HG02798 (cell line): ENCODE data around the gene ATOSA.

Source experiments
- ATAC-seq: cut with Tn5 transposase; IDR thresholded peaks from one replicate; pipeline ENCODE4 v1.9.1; 2021; ENCODE audit warnings: mild to moderate bottlenecking; ENCODE audit not compliant: unreplicated experiment, poor library complexity

Gene ATOSA, protein sequence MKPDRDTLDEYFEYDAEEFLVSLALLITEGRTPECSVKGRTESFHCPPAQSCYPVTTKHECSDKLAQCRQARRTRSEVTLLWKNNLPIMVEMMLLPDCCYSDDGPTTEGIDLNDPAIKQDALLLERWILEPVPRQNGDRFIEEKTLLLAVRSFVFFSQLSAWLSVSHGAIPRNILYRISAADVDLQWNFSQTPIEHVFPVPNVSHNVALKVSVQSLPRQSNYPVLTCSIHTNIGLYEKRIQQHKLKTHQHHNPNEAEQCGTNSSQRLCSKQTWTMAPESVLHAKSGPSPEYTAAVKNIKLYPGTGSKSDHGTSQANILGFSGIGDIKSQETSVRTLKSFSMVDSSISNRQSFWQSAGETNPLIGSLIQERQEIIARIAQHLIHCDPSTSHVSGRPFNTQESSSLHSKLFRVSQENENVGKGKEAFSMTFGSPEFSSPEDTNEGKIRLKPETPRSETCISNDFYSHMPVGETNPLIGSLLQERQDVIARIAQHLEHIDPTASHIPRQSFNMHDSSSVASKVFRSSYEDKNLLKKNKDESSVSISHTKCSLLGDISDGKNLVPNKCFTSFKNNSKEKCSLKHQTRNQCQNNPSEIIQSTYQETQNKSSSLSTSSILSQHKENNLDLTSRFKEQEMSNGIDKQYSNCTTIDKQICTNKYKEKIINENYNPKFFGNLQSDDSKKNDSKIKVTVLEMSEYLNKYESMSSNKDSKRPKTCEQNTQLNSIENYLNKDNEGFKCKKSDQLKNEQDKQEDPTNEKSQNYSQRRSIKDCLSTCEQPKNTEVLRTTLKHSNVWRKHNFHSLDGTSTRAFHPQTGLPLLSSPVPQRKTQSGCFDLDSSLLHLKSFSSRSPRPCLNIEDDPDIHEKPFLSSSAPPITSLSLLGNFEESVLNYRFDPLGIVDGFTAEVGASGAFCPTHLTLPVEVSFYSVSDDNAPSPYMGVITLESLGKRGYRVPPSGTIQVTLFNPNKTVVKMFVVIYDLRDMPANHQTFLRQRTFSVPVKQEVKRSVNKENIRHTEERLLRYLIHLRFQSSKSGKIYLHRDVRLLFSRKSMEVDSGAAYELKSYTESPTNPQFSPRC

DNA sequence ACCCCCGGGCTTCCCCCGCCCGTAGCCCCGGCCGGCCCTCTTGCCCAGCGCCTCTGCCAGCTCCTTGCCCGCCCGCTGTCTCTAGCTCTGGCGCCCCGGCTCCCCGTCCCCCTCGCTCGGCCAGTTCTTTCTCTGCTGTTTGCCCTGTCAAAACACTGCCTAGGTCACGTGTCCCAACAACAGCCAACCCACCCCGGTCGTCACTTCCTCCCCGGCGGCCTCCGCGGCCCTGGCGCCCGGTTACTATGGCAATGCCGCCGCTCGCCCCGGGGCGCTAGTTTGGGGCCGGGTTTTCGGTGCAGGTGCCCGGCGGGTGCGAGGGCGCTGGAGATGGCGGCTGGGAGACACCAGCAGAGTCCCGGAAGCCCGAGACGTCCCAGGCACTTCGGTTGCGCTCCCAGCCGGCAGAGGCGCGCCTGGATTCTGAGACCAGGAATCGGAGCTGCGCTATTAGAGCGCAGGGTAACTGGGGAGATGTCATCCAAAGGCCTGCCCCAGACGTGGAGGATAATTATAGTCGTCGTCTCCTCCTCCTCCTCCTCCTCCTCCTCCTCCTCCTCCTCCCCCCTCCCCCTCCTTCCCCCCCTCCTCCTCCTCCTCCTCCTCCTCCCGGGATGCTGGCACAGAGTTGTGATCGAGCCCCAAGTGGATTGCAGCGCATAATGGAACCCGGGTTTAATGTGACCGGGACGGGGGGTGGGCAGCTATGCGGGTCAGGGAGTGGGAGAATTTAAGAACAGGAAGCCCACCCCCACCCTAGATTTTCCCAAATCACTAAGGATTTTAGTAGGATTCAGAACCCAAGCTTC is at the start of gene ATOSA:
Gene ATOSA (minus strand): TSS at position 157 of the 809 bp plus-strand sequence. CDS start 1,367 bp downstream, outside the sequence.
- peak; percentile 77 for ATAC-seq

DNA sequence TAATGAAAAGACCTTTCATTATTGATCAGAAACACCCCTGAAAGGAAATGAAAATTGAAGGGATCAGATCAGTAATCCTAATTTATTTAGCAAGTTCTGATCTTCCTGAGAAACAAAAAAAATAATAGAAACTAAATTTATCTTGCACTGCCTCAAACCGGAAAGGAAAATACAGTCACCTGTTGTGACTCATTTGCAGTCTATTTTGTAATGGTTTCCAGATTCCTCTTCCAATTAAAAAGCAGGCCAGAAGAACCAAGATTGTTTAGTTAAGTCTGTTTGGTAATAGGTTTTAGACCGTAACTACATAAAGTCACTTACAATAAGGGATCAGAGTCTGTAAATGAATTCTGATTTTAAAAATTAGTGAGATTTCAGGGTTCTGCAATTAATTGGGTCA is 49.7 kb upstream of the ATOSA start:
- ATAC-seq: no peak

DNA sequence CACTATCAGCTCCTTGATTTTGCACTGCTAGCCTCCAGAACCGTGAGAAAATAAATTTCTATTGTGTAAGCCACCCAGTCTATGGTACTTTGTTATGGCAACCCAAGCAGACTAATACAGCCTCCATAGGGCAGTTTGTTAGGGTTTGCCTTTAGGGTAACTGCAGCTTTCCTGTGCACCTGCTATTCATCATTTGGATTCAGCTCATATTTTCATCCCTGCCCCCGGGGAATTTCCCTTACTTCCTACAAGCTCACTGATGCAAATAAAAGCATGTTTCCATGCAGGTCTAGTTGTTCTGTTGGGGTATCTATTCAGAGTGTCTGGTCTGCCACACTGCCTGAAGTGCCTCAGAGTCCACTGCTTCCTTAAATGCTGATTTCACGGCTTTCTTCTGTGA is 48.6 kb upstream of the ATOSA start:
- ATAC-seq: no peak

DNA sequence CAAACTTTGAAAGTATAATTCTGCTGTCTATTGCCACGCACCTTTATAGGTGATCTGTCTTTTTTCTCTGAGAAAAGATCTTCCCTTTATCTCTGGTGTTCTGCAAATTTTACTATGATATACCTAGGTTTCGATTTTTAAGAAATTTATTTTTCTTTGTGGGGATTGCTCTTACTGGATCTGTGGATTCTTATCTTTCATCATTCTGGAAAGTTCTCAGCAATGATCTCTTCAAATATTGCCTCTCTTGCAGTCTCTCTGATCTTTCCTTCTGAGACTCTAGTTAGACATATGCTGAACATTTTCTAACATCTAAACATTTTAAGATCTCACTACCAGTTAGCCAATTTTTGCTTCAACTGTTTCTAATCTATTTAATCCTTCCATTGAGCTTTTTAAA is 47.0 kb upstream of the ATOSA start:
- ATAC-seq: no peak

DNA sequence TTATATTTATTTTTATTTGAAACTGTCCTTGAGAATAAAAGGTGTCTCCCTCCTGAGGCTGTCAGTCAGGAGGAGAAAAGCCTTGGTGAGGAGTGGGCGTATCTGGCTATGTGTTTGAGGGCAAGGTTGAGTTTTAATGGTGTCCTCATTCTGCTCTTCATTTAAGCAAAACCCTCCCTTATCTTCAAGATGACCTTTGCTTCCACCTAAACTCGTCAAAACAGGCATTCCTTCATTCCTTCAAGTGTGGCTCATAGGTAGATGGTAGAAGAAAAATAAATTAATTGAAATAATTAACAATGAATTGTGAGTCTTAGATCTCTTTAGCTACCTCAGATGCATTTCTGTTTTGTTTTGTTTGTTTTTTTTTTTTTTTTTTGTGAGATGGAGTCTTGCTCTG is 39.4 kb upstream of the ATOSA start:
- ATAC-seq: no peak

DNA sequence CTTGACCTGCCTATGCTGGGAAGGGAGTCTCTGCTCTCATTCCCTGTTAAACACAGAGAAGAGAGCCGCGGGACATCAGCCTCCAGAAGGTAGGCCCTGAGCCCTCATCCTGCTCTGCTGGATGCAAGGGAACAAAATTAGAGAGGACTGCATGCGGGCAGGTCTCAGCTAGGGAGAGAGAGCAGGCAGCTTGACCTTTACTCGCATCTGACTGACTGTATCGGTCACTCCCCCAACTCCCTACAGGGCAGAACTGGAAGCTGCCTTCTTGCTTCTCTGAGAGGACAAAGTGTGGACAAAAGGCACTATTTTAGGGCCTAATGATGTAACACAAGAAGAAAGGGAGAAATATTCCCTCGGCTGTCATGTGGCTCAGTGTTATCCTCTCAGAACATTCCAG is 38.7 kb upstream of the ATOSA start:
- no peak for ATAC-seq

DNA sequence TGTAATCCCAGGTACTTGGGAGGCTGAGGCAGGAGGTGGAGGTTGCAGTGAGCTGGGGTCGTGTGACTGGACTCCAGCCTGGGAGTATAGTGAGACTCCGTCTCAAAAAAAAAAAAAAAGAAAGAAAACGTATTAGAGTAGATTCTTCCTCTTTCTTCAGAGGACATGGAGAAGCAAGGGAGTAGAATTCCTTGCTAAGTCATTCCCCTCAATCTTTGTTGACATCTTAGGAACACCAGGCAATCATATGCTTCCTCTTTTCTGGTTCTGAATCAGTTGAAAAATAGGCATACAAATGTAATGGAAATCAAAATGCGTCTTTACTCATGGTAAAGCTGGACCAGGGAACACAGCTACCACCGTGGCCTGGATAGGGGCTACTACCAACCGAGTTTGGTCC is 38.3 kb upstream of the ATOSA start:
- no peak for ATAC-seq

DNA sequence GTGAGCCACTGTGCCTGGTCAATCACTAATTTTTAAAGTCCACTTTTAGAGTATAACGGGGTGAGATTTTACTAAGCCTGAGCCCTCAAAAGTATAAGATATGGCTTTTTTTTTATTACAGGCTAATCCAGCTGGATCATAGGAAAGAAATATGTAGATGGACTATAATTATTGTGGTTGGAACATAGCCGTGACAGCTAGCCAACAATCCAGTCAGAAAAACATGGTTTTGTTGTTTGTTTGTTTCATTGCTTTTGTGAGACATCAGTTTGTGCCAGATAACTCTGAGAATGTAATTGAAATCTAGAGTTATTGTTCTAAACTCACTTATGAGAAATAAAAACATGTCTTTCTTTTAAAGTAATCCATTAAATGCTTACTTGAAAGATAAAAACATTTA is 37.3 kb upstream of the ATOSA start:
- ATAC-seq: no peak

DNA sequence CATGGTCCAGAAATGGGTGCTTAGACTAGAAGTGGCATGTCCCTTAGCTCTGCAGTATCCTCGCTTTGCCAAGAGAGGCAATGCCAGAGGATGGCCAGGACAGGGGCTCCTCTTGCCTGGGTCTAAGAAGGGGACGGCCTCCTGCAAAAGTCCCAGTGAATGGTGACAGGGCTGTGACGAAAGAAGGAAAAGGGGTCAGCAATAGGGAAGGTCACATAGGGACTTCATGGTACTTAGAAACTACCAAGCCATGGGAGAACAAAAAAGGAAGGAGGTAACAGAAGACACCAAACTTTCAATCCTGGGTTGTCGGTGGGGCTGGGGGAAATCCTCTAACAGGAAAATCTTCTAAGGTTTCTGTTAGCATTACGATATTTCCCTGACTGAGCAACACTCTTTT is 36.2 kb upstream of the ATOSA start:
- no peak for ATAC-seq

DNA sequence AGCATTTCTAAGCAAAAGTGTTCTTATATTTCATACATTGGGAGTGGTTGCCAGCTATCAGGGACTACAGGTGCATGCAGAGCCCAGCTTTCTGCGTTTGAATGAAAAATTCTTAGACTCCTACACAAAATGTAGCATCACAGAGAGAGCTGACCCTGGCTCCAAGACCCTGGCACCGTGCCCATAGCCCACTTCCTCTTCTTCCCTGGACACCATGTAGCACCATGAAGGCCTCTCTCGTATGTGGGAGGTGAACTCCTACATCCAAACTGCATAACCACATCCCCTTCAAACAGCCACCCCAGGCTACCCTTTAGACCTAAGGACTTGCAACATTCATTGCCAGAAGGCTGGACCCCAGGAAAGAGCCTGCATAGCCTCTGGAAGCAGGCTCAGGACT is 35.8 kb upstream of the ATOSA start:
- ATAC-seq: no peak

DNA sequence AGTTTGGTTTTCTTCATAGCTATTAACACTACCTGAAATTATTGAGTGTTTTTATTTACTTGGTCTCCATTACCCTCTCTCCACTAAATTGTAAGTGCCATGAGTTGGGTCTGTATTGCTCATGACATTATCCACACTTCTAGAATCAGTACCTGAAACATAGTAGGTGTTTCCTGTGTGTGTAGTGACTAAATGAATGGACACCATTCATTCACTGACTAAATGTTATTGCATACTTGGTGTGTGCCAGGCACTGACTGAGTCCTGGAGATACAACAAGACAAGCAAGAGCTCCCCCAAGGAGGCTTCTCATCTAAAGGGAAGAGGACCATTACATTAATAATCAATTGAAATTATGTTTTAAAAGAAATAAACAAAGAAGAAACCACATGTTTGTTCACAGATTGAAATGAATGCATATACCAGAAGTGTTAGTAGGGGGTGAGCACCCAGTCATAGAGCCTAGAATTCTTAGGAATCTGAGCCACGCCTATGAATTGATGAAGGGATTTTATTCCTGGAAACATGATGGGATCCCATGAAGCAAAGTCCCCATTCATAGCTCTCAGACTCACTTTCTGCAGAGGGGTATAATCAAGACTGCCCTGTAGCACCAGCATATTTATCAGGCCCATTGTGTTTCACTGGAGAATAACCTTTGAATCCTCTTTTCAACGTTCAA is 31.7 kb upstream of the ATOSA start:
- no peak for ATAC-seq

DNA sequence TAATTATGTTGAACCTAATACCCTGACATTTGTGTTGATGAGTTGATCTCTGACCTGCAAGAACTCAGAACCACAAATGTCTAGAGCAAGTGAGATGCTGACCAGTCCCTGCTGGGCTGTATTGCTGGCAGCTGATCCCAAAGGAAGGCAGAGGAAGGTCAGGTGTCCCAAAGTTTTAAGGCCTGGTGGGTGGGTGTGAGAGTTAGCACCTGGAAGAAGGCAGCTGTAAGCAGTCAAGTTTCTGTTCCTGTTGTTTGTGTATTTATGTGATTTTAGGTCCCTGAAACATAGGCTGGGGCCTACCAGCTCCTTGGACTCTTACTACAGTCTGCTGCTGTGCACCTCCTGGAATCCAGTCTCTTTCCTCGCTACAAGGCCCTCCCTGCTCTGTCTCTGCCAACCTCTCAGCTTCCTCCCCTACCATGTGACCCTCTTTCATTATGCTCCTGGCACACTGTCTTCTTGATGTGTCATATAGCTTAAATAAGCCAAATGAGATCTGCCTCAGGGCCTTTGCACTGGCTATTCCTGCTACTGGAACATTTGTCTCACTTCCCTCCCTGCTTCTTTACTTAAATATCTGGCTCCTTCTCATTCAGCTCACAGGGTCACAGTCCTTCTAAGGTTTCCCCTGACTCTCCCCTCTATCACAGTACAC is 31.0 kb upstream of the ATOSA start:
- ATAC-seq: peak; percentile 54

DNA sequence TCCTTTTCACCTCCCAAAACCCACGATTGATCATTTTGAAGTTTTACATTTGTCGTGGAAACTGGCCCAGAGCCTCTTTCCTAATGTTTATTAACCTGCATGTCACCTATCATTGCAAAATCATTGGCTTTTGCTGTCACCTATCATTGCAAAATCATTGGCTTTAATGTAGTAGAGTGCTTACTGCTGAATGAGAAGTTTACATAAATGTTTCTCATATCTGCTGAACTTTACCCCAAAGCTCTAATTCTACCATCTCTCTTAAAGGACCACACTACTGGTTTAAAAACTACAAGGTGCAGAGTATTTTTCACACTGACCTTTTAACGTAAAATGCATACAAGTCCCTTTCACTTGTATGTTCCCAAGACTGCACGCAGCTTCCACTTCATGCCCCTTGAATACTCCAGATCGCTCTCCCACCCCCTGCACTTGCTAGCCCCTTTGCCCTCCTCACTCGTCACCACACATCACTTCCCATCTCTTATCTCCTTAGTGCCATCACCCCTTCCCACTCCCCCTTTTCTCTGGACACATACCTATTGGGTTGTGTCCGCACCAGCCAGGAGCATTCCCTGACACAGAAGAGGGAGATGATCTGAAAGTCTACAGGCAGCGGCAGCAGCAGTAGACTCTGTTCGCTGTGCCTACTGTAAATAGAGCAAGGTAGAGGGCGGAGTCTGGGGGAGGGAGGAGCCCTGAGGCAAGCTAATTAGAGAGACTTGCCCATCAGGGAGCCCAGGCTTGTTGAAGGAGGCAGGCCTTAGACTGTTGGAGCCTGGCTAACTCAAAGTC is 30.2 kb upstream of the ATOSA start:
- ATAC-seq: peak; percentile 91

DNA sequence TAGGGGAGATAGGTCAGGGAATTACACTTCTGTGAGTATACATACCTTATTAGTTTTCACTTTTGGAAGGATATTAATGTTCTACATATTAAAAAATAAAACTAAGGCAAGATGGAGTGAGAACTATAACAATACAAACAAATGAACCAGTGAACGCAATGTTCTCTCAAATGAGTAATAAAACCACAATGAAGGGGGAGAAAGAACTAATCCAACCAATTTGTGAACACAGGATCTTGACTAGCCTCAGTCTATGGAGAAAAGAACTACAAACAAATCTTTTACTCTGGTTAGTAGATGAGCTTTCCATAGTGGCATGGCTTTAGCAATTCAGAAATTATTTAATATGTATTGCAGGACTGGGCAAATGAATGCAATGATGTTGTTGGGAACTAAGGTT is 26.9 kb upstream of the ATOSA start:
- ATAC-seq: no peak

DNA sequence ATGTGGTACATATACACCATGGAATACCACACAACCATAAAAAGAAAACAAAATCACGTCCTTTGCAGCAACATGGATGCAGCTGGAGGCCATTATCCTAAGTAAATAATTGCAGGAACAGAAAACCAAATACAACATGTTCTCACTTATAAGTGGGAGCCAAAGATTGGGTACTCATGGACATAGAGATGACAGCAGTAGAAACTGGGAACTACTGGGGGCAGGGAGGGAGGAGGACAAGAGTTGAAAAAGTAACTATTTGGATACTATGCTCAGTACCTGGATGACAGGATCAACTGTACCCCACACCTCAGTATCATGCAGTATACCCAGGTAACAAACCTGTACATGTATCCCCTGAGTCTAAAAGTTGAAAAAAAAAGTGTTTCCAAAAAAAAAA is 23.2 kb upstream of the ATOSA start:
- ATAC-seq: no peak

DNA sequence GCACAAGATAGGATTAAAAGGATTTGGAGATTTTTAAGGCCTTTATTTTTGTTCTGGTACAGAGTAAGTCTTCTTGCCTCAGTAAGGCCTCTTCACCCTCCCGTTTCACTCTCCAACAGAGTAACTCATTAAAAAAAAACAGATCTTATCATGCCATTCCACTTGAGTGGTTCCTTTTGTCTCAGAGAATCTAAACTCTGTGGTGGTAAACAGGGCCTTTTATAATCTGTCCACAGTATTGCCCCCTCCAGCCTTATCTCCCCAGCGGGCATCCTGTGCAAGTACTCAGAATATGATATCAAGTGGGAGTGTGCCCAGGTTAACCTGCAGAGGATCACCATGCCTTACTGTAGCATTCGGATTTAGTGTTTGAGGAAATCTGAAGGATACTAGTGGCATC is 20.3 kb upstream of the ATOSA start:
- ATAC-seq: no peak

DNA sequence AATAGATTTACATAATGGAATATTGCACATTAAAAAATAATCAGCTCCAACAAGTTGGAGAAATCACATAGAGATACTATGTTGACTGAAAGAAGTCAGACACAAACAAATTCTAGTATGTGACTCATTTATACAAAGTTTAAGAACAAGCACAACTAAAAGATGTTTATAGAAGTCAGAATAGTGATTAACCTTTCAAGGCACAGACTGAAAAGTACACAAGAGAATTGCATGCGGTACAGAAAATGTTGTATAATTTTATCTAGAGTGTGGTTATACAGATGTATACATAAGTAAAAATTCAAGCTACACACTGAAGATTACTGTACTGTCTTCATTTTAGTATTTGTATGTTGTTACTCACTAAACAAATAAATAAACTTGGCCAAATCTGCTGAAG is 19.3 kb upstream of the ATOSA start:
- no peak for ATAC-seq

DNA sequence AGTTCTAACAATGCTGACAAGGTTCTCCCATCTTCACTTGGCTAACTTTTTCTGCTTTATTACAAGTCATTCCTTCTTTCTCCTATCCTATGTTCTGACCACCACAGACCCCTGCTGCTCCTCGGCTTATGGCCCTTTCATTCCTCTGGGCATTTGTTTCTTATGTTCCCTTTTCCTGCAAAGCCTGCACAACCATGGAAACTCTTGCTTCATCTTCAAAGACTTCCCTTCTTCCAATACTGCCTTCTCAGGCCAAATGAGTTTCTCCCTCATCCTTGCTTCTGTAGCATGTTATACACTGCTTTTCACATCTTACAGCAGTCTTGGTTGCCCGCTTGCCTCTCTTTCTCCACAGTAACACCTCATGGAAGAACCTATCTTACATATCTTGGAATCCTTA is 17.9 kb upstream of the ATOSA start:
- no peak for ATAC-seq

DNA sequence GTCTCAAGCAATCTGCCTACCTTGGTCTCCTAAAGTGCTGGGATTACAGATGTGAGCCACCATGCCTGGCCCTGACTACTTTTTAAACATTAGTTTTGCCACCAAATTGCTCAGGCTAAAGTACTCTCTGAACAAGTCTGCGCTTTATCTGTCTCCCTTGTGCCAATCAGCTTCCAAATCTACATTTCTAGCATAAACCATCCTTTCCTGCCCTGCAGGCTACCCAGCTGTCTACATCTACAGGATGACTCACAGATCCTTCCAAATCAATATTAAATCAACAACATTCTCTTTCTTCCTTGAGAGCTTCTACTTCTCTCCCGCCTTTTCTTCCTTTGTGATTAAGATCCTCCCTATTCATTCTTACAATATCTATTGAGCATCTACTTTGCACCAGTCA is 16.0 kb upstream of the ATOSA start:
- no peak for ATAC-seq
